Measurements from ENCODE around the gene ABCC1.
"Not testable (repeated sequence)": the region's sequence is repeated elsewhere in the genome, so short reads cannot be mapped to it uniquely, and the experiment has no call there.

Gene ABCC1

GRCh38 chr16:15970743-15971439, 21.5 kb downstream of the ABCC1 start:
- no peak for DNase-seq

DNA sequence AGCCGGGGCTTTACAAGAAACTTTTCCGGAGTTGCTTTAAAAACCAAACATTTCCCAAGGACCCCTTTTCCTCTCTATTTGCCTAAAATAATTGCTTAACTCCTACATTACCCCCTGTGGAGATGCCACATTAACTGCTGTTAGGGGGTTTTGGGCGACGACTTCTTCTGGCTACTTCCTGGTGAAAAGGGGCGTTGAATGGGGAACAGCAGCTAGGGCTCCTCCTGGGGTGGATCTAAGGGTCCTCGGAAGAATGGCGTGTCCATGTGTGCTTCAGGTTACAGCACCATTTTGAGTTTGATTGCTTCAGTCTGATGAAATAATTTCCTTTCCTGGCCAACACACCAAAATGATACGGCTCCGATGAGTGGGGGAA, 22.0 kb downstream of the ABCC1 start:
- DNase-seq, result no peak

DNA sequence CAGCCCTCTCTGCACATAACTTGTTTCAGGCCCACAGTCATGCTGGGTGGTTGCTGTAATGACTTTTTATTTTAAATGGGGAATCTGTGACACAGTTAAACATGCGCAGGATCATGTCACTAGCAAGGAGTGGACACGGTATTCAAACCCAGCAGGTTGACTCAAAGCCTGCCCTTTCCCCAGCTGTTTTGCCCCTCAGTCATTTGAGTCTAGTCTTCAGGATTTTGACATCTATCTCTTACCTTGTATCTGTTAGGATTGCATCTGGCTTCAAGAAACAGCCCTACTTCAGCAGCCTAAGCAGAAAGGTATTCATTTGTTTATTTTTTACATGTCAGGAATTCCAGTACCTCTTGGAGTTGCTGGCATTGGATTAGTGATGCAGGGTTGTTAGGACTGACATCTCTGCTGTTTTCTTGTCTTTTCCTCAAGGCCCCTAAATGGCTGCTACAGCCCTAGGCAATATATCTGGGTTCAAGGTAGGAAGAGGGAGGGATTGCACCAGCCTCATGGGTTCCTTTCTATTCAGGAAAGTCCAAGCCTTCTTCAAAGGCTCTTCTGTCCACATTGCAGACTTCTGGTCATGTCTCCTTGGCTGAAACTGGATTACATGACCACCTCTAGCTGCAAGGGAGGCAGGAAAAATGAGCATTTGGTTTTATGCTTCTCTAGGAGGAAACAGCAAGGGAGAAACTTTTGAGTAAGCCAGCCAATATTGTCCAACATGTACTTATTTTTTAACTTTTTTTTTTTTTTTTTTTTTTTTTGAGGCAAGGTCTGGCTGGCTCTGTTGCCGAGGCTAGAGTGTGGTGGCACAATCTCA, 22.8 kb downstream of the ABCC1 start:
- DNase-seq, result no peak

DNA sequence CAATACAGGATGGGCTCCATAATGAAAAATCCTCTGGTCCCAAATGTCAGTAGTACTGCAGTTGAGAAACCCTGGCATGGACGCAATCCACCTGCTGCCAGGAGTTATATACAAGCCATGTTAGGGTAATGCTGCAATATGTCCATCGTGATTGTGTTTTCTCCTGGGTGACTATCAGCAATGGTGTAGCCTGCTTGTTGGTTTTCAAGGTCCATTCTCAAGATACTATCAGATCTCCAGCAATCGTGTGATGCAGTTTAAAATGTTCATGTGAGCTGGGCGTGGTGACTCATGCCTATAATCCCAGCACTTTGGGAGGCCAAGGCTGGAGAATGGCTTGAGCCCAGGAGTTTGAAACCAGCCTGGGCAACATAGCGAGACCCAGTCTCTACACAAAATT, 24.0 kb downstream of the ABCC1 start:
- DNase-seq, result no peak

- no peak for DNase-seq
Observed at GRCh38 chr16:15974057-15974456, 24.6 kb downstream of the ABCC1 start.

DNA sequence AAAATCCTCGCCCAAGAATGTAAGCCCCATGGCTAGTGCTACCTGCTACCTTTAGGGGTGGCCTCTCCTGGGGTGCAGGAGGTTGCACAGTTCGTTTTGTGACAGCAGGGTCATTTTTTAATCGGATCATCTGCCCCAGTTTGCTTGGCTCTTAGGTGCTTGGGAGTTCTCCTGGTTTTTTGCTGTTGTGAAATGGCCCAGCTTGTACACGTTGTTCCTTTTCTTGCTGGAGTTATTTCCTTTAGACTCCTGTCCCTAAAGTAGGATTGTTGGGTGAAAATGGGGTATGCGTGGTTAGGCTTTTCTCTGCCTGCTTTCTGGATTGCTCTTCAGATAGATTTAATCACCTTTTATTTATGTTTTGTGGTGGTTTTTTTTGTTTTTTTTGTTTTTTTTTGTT, 25.8 kb downstream of the ABCC1 start:
- DNase-seq, result no peak

- DNase-seq, result no peak
Observed at GRCh38 chr16:15976225-15976812, 26.9 kb downstream of the ABCC1 start.

- DNase-seq, result no peak
Observed at GRCh38 chr16:15976929-15977637, 27.7 kb downstream of the ABCC1 start.

- no peak for DNase-seq
Observed at GRCh38 chr16:15979801-15980200, 30.4 kb downstream of the ABCC1 start.

- DNase-seq, result no peak
Observed at GRCh38 chr16:15980329-15980728, 30.9 kb downstream of the ABCC1 start.

- no peak for DNase-seq
Observed at GRCh38 chr16:15981382-15981781, 32.0 kb downstream of the ABCC1 start.

- not testable (repeated sequence) for DNase-seq
Observed at GRCh38 chr16:15982194-15982915, 32.9 kb downstream of the ABCC1 start.

GRCh38 chr16:15983898-15984297, 34.5 kb downstream of the ABCC1 start:
- DNase-seq, result no peak

DNA sequence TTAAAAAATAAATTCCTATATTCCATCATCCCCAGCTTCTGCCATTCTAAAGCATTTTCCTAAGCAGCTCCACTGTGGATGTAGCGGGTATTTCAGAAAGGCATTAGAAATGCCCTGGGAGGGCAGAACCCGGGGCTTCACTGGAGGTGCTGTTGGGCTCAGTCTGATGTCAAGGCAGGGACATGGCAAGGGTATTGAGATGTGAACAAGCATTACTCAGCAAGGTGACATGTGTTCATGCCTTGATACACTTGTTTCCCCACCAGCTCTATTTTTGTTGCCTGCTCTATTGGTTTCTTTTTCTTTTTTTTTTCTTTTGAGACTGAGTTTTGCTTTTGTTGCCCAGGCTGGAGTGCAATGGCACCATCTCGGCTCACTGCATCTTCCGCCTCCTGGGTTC, 35.7 kb downstream of the ABCC1 start:
- DNase-seq, result no peak

GRCh38 chr16:15986261-15986660, 36.8 kb downstream of the ABCC1 start:
- no peak for DNase-seq

- DNase-seq, result no peak
Observed at GRCh38 chr16:15988268-15989013, 39.0 kb downstream of the ABCC1 start.

GRCh38 chr16:15990902-15991301, 41.5 kb downstream of the ABCC1 start:
- no peak for DNase-seq

DNA sequence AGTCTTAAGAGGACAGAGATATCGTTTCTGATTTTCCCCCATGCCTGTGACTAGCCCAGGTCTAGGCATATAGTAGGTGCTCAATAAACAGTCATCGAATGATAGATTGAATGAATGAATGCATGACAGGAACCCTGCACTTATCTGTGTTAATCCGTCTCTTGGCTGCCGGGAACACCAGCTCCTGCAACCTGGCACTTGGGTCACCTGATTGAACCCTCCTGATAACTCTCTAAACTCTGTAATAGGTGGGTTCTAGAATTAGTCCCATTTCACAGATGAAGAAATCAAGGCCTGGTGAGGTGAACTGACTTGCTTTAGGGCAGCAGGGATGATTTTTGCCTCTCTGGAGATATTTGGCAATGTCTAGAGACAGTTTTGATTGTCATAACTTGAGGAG, 43.7 kb downstream of the ABCC1 start:
- DNase-seq, result no peak

- no peak for DNase-seq
Observed at GRCh38 chr16:15993541-15993940, 44.1 kb downstream of the ABCC1 start.

- DNase-seq, result no peak
Observed at GRCh38 chr16:15993946-15994665, 44.7 kb downstream of the ABCC1 start.

GRCh38 chr16:15996432-15997109, 47.2 kb downstream of the ABCC1 start:
- DNase-seq, result no peak

All from MV-4-11 (cell line).